ENCODE measurements around the gene ADGRG4. TPM values are rescaled to one million over a fixed set of nuclear protein-coding genes. Genes with fewer than 3 reads are reported as not detected.

ADGRG4 gene
- total and polyA plus RNA-seq, 2 of the 8 experiments (the other 6 are each of a cell fraction or from before 2014, with no cell fraction given), result not detected

GRCh38 chrX:136273986-136274385 is 26.8 kb upstream of the ADGRG4 start:
- Histone ChIP-seq H3K4me2 (ENCODE audit: insufficient read depth in 1 of 2, low read depth in 2 of 2, low read length in 2 of 2) (no peak overlapping the region), H4K8ac (ENCODE audit: extremely low read depth, insufficient read depth, low read length) (no peak overlapping the region), H3K9me3 (ENCODE audit: insufficient read depth in 2 of 2, low read depth in 1 of 2, low read length in 1 of 2) (no peaks in the 10 kb centered on the region), H3K4ac (replicated peaks; ENCODE audit: insufficient read length, low read depth, low read length) (no peak overlapping the region), H3K56ac (replicated peaks; ENCODE audit: insufficient read length, low read depth, low read length) (no peak overlapping the region), H3K79me1 (ENCODE audit: low read depth, low read length) (no peaks in the 10 kb centered on the region), H3K23ac (ENCODE audit: insufficient read length) (no peak overlapping the region), H3K36me3 (ENCODE audit: control insufficient read depth in 2 of 4, insufficient read depth in 4 of 4, low read length in 3 of 4) (no peaks in the 10 kb centered on the region), H2AK5ac (ENCODE audit: low read depth, low read length) (no peak overlapping the region), H3K4me3 (ENCODE audit: extremely low read depth in 1 of 4, insufficient read depth in 2 of 4, low read depth in 3 of 4, low read length in 4 of 4) (no peak overlapping the region), H2BK15ac (ENCODE audit: low read length) (no peak overlapping the region), H3K9ac (replicated peaks in 1 of 4; ENCODE audit: extremely low read depth in 1 of 4, low read depth in 3 of 4, low read length in 3 of 4) (no peak overlapping the region), H4K91ac (replicated peaks; ENCODE audit: insufficient read length, low read length) (no peak overlapping the region), H3K23me2 (ENCODE audit: low read depth, low read length) (no peaks in the 10 kb centered on the region), H2BK12ac (ENCODE audit: low read depth, low read length) (no peak overlapping the region), H4K5ac (ENCODE audit: insufficient read length, low read depth, low read length) (no peak overlapping the region), H2AFZ (ENCODE audit: low read length) (no peak overlapping the region), H4K20me1 (replicated peaks in 1 of 2; ENCODE audit: control insufficient read depth in 1 of 2, insufficient read depth in 2 of 2, low read length in 2 of 2) (no peaks in the 10 kb centered on the region), H3K4me1 (replicated peaks in 1 of 4; ENCODE audit: control insufficient read depth in 3 of 4, insufficient read depth in 4 of 4, low read length in 3 of 4) (no peaks in the 10 kb centered on the region), H2BK5ac (ENCODE audit: low read depth, low read length) (no peak overlapping the region), H3K14ac (ENCODE audit: insufficient read length) (no peak overlapping the region), H3K79me2 (ENCODE audit: control insufficient read depth in 1 of 2, insufficient read depth in 2 of 2, low read length in 2 of 2) (no peaks in the 10 kb centered on the region), H3K18ac (ENCODE audit: extremely low read depth, low read length) (no peak overlapping the region), H3K27ac (ENCODE audit: low read depth, low read length) (no peak overlapping the region), H3K27me3 (replicated peaks in 1 of 4; ENCODE audit: control insufficient read depth in 3 of 4, extremely low read depth in 1 of 4, insufficient read depth in 3 of 4, low read length in 3 of 4) (no peaks in the 10 kb centered on the region), H2BK120ac (replicated peaks; ENCODE audit: low read depth, low read length) (no peak overlapping the region), H2BK20ac (ENCODE audit: low read length) (no peak overlapping the region)
- POLR2A ChIA-PET (ENCODE audit: partially characterized antibody), result no interaction called here
- 85% methylated on average over 1 of the region's 1 CpG; no CpG with 5 or more reads in 1 of the 2 experiments for WGBS, 2 experiments (ENCODE audit: extremely low coverage in 1 of 2, insufficient coverage in 1 of 2, insufficient read length in 1 of 2, insufficient replicate concordance in 2 of 2, low coverage in 1 of 2, low lambda C conversion rate in 2 of 2, missing lambda C conversion rate in 1 of 2)
- no peak for DNase-seq (ENCODE audit: low read depth in 1 of 2, low spot score in 2 of 2)
- no peak for FAIRE-seq
- CTCF ChIA-PET (ENCODE audit: partially characterized antibody), result no interaction called here
- no peak for TF ChIP-seq RNF2 (IDR thresholded peaks at IDR 0.05; ENCODE audit: borderline replicate concordance, low read depth, low read length, missing control alignments, poor library complexity, severe bottlenecking)
- TF ChIP-seq YY1 (IDR thresholded peaks at IDR 0.05; ENCODE audit: low read depth, low read length), result no peak
- no peak for TF ChIP-seq MAX (IDR thresholded peaks at IDR 0.05)
